Brain microvascular endothelial cell (primary cell): ENCODE data around the gene TAF1B.

Experiments used
- DNase-seq: peaks from one replicate; pipeline ENCODE4 v3.0.0-alpha.2; 2020
- H3K27ac ChIP-seq: fragments of 250-450 bp; sonication (Bioruptor Pico); 2 replicates; pipeline ENCODE4 v1.5.1; 2020; ENCODE audit warnings: mild to moderate bottlenecking, moderate library complexity
- H3K27me3 ChIP-seq: fragments of 250-450 bp; sonication (Bioruptor Pico); replicated peaks from 2 replicates; pipeline ENCODE4 v1.5.1; 2020; ENCODE audit warnings: mild to moderate bottlenecking
- H3K36me3 ChIP-seq: fragments of 250-450 bp; sonication (Bioruptor Pico); replicated peaks from 2 replicates; pipeline ENCODE4 v1.5.1; 2020; ENCODE audit warnings: mild to moderate bottlenecking
- H3K4me3 ChIP-seq: 2 replicates; pipeline ENCODE4 v1.5.1; 2011; ENCODE audit warnings: low read depth, mild to moderate bottlenecking, control low read depth, low read length, moderate library complexity
- CTCF ChIP-seq: IDR thresholded peaks from 2 replicates; pipeline ENCODE4 v1.5.1; 2011; ENCODE audit warnings: low read depth, mild to moderate bottlenecking, moderate library complexity, low read length, control low read depth, inconsistent platforms; ENCODE audit errors: missing control alignments
- in situ Hi-C: cut with HindIII; loops from 2 replicates; pipeline ENCODE4 v1.10.0; 2017; ENCODE audit warnings: low sequenced_read_pairs, low pct_ligation_motif_present

Gene TAF1B

GRCh38 chr2:9897846-9898245, 54.6 kb downstream of the TAF1B start:
- no peak for DNase-seq
- Histone ChIP-seq H3K36me3 (no peaks in the 10 kb centered on the region), H3K4me3 (no peak overlapping the region), H3K27ac (peak overlapping the region; percentile 21), H3K27me3 (no peaks in the 10 kb centered on the region)
- TF ChIP-seq CTCF = no peak
- in situ Hi-C loops = no loop called here

DNA sequence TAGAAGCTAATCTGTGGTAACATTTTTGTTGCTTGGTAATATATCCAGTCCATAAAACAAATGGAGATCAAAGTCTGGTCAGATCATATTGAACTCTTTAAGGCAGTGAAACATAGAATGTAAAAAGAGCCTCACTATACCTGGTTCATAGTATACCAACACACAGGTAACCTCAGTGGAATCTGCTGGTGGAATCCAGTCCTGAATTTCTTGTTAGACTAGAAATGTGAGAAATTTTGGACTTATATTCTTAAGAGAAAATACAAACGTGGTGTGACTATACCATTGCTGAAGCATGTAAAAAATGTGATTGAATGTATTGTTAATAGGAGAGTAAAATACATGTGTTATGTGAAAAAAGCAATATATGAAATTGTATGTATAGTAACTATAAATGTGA, 62.1 kb downstream of the TAF1B start:
- H3K27ac ChIP-seq = no peak overlapping the region
- no peak for DNase-seq
- in situ Hi-C loops = no loop called here
- H3K36me3 ChIP-seq = no peaks in the 10 kb centered on the region
- TF ChIP-seq CTCF = no peak
- H3K27me3 ChIP-seq = no peaks in the 10 kb centered on the region
- H3K4me3 ChIP-seq = no peak overlapping the region

DNA sequence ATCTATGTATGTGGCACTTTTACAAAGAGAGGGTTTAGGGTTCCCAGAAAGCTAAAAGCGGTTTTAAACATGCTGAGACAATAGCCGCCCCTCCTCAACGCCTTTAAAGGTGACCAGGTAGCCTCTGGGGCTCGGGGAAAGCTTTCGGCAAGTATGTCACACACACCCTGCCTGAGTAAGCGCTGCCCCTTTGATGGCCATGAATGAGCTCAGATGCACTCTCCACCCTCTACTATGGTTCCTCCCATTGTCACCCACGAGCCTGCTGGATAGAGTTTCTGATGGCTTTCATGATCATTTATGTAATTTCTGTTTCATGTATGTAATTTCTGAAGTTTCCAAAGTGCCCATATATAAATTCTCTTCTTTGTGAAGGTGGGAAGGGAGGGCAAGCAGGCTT, 64.1 kb downstream of the TAF1B start:
- Histone ChIP-seq H3K36me3 (no peaks in the 10 kb centered on the region), H3K27me3 (no peaks in the 10 kb centered on the region), H3K27ac (no peak overlapping the region), H3K4me3 (no peak overlapping the region)
- DNase-seq = no peak
- in situ Hi-C loops = no loop called here
- no peak for TF ChIP-seq CTCF

DNA sequence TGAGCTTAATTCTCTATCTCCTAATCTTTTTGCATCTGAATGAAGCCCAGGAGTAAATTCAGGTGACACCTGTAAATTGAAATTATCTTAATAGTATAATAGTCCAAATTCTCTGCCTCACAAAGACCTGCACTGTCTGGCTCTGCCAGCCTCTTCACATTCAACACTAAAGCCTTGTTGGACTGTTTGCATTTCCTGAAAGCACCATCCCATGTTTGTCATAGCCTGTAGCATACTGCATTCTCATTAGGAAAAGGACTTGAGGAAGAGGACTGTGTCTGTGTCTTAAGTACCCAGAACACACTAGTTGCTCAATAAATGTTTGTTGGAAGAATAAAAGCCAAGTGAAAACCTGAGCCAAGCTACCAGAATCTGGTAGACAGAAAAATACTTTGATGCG, 65.4 kb downstream of the TAF1B start:
- no peak overlapping the region for H3K4me3 ChIP-seq

DNA sequence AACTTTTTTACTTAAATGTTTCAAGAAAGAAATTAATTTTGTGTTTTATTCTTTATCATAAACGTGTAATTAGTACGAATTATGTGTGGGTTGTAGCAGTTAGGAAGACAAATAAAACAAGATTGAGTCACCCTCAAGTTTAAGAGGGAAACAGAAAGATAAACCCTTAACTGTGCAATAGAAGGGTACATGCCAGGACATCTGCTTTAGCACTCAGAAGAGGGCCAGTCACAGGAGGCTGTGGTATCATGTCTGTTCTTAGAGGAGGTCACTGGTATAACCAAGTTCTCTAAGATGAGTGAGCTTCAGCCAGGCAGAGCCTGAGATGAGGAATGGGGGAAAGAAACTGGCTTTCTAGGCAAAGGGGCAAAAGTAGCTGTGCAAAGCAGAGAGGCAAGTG, 65.8 kb downstream of the TAF1B start:
- no peak for TF ChIP-seq CTCF
- H3K36me3 ChIP-seq = no peaks in the 10 kb centered on the region

More for the DNA sequence above, 65.4 kb downstream of the TAF1B start:
- in situ Hi-C loops = no loop called here
- no peak overlapping the region for H3K27ac ChIP-seq
- no peak for TF ChIP-seq CTCF
- no peaks in the 10 kb centered on the region for H3K36me3 ChIP-seq
- DNase-seq = no peak
- H3K27me3 ChIP-seq = no peaks in the 10 kb centered on the region

DNA sequence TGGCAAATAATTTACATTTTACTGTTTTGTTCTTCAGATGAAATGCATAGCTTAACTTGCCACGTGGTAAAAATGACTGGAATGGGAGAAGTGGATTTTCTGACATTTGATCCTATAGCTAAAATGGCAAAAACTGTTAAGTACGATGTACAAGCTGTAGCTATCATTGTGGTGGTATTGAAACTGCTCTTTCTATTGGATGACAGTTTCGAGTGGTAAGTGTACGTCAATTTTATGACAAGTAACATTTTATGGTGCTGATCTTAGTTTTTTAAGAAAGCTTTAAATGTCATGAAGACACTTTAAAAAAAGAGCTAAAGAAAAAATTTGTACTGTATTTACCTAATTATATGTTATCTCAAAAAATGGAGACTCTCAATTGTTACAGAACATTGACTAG, 67.4 kb downstream of the TAF1B start:
- Histone ChIP-seq H3K27me3 (no peaks in the 10 kb centered on the region), H3K4me3 (no peak overlapping the region), H3K27ac (no peak overlapping the region), H3K36me3 (no peaks in the 10 kb centered on the region)
- TF ChIP-seq CTCF = no peak
- DNase-seq = no peak
- in situ Hi-C loops = no loop called here

More for the DNA sequence above, 65.8 kb downstream of the TAF1B start:
- no peak for DNase-seq
- Histone ChIP-seq H3K27ac (no peak overlapping the region), H3K27me3 (no peaks in the 10 kb centered on the region), H3K4me3 (no peak overlapping the region)
- in situ Hi-C loops = no loop called here
